Measurements from ENCODE around the gene HS3ST5. TPM values are rescaled to one million over a fixed set of nuclear protein-coding genes. Genes with fewer than 3 reads are reported as not detected.

Gene HS3ST5
- total and polyA plus RNA-seq, 4 donors: not detected

DNA sequence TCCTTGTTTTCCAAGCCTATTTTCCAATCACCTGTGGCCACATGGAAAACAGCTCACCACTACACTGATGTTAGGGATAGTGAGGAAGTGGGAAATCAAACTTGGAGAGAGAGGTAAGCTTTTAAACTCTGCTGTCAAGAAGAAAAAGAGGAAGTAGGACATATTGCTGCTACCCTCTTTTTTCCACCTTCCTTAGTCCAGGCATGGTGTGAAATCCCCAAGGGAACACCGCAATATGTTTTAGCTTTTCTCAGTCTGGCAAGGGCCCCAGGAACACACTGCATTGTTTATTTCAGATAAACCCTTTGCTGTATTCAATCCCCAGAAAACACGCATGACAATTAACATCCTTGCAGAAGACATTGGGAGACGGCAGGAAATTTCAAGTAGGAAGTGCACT is 61.3 kb downstream of the HS3ST5 start:
- no peaks in the 10 kb centered on the region for H3K9me3 ChIP-seq (ENCODE audit: control insufficient read depth in 4 of 4, low read length in 3 of 4)
- DNase-seq (ENCODE audit: low spot score): no peak
- H3K4me3 ChIP-seq (ENCODE audit: low read depth in 1 of 3, low read length in 3 of 3): no peak overlapping the region
- 68% methylated on average over 3 of the region's 3 CpGs for WGBS
- no peaks in the 10 kb centered on the region for H3K36me3 ChIP-seq (ENCODE audit: control insufficient read depth in 4 of 4, insufficient read depth in 3 of 4, low read depth in 1 of 4, low read length in 3 of 4)
- TF ChIP-seq ZBTB33 (IDR thresholded peaks at IDR 0.05): no peak
- no peak for TF ChIP-seq RXRA (IDR thresholded peaks at IDR 0.05)
- no peak for TF ChIP-seq TAF1 (conservative IDR thresholded peaks at IDR 0.05)
- no peak for TF ChIP-seq MAX (IDR thresholded peaks at IDR 0.05)
- no peak for TF ChIP-seq GABPA (IDR thresholded peaks at IDR 0.05 in 1 of 2, conservative IDR thresholded peaks at IDR 0.05 in 1 of 2)
- TF ChIP-seq JUND (IDR thresholded peaks at IDR 0.05): no peak
- TF ChIP-seq HNF4G (IDR thresholded peaks at IDR 0.05): no peak
- no peaks in the 10 kb centered on the region for H3K27me3 ChIP-seq (ENCODE audit: control insufficient read depth in 4 of 4, insufficient read depth in 4 of 4, low read length in 3 of 4)
- H3K9ac ChIP-seq (ENCODE audit: low read depth in 1 of 2, low read length in 2 of 2): no peak overlapping the region
- H3K27ac ChIP-seq (ENCODE audit: low read depth in 1 of 2, low read length in 2 of 2): no peak overlapping the region
- no peaks in the 10 kb centered on the region for H3K4me1 ChIP-seq (ENCODE audit: control insufficient read depth in 4 of 4, insufficient read depth in 4 of 4, low read length in 3 of 4)

- TF ChIP-seq, protein P1, sequence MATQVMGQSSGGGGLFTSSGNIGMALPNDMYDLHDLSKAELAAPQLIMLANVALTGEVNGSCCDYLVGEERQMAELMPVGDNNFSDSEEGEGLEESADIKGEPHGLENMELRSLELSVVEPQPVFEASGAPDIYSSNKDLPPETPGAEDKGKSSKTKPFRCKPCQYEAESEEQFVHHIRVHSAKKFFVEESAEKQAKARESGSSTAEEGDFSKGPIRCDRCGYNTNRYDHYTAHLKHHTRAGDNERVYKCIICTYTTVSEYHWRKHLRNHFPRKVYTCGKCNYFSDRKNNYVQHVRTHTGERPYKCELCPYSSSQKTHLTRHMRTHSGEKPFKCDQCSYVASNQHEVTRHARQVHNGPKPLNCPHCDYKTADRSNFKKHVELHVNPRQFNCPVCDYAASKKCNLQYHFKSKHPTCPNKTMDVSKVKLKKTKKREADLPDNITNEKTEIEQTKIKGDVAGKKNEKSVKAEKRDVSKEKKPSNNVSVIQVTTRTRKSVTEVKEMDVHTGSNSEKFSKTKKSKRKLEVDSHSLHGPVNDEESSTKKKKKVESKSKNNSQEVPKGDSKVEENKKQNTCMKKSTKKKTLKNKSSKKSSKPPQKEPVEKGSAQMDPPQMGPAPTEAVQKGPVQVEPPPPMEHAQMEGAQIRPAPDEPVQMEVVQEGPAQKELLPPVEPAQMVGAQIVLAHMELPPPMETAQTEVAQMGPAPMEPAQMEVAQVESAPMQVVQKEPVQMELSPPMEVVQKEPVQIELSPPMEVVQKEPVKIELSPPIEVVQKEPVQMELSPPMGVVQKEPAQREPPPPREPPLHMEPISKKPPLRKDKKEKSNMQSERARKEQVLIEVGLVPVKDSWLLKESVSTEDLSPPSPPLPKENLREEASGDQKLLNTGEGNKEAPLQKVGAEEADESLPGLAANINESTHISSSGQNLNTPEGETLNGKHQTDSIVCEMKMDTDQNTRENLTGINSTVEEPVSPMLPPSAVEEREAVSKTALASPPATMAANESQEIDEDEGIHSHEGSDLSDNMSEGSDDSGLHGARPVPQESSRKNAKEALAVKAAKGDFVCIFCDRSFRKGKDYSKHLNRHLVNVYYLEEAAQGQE (IDR thresholded peaks at IDR 0.05): no peak
- TF ChIP-seq EGR1 (IDR thresholded peaks at IDR 0.05; ENCODE audit: low read depth in 2 of 2) (no peak), ZBTB33 (IDR thresholded peaks at IDR 0.05) (no peak), FOXA1 (IDR thresholded peaks at IDR 0.05) (no peak), HNF4G (IDR thresholded peaks at IDR 0.05) (no peak), MAX (IDR thresholded peaks at IDR 0.05) (no peak), TAF1 (conservative IDR thresholded peaks at IDR 0.05) (no peak), ATF3 (IDR thresholded peaks at IDR 0.05) (no peak), JUND (IDR thresholded peaks at IDR 0.05) (no peak), SP1 (IDR thresholded peaks at IDR 0.05) (no peak), GABPA (IDR thresholded peaks at IDR 0.05 in 1 of 2, conservative IDR thresholded peaks at IDR 0.05 in 1 of 2) (no peak), HNF4A (conservative IDR thresholded peaks at IDR 0.05) (no peak), YY1 (IDR thresholded peaks at IDR 0.05) (no peak), FOXA2 (IDR thresholded peaks at IDR 0.05) (no peak), RAD21 (IDR thresholded peaks at IDR 0.05) (no peak), NR2F2 (IDR thresholded peaks at IDR 0.05) (no peak), RXRA (IDR thresholded peaks at IDR 0.05) (no peak)
- TF ChIP-seq, protein P2, sequence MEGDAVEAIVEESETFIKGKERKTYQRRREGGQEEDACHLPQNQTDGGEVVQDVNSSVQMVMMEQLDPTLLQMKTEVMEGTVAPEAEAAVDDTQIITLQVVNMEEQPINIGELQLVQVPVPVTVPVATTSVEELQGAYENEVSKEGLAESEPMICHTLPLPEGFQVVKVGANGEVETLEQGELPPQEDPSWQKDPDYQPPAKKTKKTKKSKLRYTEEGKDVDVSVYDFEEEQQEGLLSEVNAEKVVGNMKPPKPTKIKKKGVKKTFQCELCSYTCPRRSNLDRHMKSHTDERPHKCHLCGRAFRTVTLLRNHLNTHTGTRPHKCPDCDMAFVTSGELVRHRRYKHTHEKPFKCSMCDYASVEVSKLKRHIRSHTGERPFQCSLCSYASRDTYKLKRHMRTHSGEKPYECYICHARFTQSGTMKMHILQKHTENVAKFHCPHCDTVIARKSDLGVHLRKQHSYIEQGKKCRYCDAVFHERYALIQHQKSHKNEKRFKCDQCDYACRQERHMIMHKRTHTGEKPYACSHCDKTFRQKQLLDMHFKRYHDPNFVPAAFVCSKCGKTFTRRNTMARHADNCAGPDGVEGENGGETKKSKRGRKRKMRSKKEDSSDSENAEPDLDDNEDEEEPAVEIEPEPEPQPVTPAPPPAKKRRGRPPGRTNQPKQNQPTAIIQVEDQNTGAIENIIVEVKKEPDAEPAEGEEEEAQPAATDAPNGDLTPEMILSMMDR (IDR thresholded peaks at IDR 0.05; ENCODE audit: low read depth, low read length, missing input control): no peak
- Histone ChIP-seq H3K4me1 (ENCODE audit: control insufficient read depth in 4 of 4, insufficient read depth in 4 of 4, low read length in 3 of 4) (no peaks in the 10 kb centered on the region), H3K27me3 (ENCODE audit: control insufficient read depth in 4 of 4, insufficient read depth in 4 of 4, low read length in 3 of 4) (no peaks in the 10 kb centered on the region), H3K27ac (ENCODE audit: low read depth in 1 of 2, low read length in 2 of 2) (no peak overlapping the region), H3K9me3 (ENCODE audit: control insufficient read depth in 4 of 4, low read length in 3 of 4) (no peaks in the 10 kb centered on the region), H3K36me3 (ENCODE audit: control insufficient read depth in 4 of 4, insufficient read depth in 3 of 4, low read depth in 1 of 4, low read length in 3 of 4) (no peaks in the 10 kb centered on the region), H3K4me3 (ENCODE audit: low read depth in 1 of 3, low read length in 3 of 3) (no peak overlapping the region), H3K9ac (ENCODE audit: low read depth in 1 of 2, low read length in 2 of 2) (no peak overlapping the region)
- DNase-seq (ENCODE audit: low spot score): no peak
- WGBS: 94% methylated on average over 7 of the region's 7 CpGs
Measured at GRCh38 chr6:114280239-114280982, 62.4 kb downstream of the HS3ST5 start.
